Choroid plexus epithelial cell (primary cell): ENCODE results near the gene PITPNM2.

Experiments used
- DNase-seq: peaks from one replicate; pipeline ENCODE4 v3.0.0-alpha.2; 2010; ENCODE audit warnings: low read depth
- H3K4me3 ChIP-seq: 2 replicates; pipeline ENCODE4 v1.5.1; 2011; ENCODE audit warnings: low read depth, mild to moderate bottlenecking, control low read depth, low read length, moderate library complexity
- CTCF ChIP-seq: conservative IDR thresholded peaks from 2 replicates; pipeline ENCODE4 v1.5.1; 2011; ENCODE audit warnings: low read depth, mild to moderate bottlenecking, control low read depth, inconsistent platforms, low read length, moderate library complexity

Gene PITPNM2

GRCh38 chr12:123131291-123131832, 19.5 kb downstream of the PITPNM2 start:
- no peak for TF ChIP-seq CTCF
- no peak overlapping the region for H3K4me3 ChIP-seq

GRCh38 chr12:123129621-123130020, 21.3 kb downstream of the PITPNM2 start:
- TF ChIP-seq CTCF: no peak
- no peak overlapping the region for H3K4me3 ChIP-seq
- DNase-seq: no peak

More at GRCh38 chr12:123131291-123131832, 19.5 kb downstream of the PITPNM2 start:
- peak; percentile 42 for DNase-seq

GRCh38 chr12:123127182-123127495, 23.8 kb downstream of the PITPNM2 start:
- DNase-seq: no peak
- no peak overlapping the region for H3K4me3 ChIP-seq
- no peak for TF ChIP-seq CTCF

- DNase-seq: peak; percentile 99
- TF ChIP-seq CTCF: peak; percentile 53
- H3K4me3 ChIP-seq: no peak overlapping the region
Measured at GRCh38 chr12:123126294-123127181, 24.4 kb downstream of the PITPNM2 start.

GRCh38 chr12:123122626-123123025, 28.3 kb downstream of the PITPNM2 start:
- no peak for DNase-seq
- TF ChIP-seq CTCF: no peak
- no peak overlapping the region for H3K4me3 ChIP-seq

GRCh38 chr12:123121670-123122069, 29.2 kb downstream of the PITPNM2 start:
- H3K4me3 ChIP-seq: no peak overlapping the region
- DNase-seq: no peak
- TF ChIP-seq CTCF: no peak
